ENCODE measurements around the gene PTRH1. TPM values are rescaled to one million over a fixed set of nuclear protein-coding genes. Genes with fewer than 3 reads are reported as not detected.

Gene PTRH1
- total and polyA plus RNA-seq, 2 of the 13 experiments (the other 11 are each of a cell fraction or from before 2014, with no cell fraction given) = 4.0 to 10.4 TPM

DNA sequence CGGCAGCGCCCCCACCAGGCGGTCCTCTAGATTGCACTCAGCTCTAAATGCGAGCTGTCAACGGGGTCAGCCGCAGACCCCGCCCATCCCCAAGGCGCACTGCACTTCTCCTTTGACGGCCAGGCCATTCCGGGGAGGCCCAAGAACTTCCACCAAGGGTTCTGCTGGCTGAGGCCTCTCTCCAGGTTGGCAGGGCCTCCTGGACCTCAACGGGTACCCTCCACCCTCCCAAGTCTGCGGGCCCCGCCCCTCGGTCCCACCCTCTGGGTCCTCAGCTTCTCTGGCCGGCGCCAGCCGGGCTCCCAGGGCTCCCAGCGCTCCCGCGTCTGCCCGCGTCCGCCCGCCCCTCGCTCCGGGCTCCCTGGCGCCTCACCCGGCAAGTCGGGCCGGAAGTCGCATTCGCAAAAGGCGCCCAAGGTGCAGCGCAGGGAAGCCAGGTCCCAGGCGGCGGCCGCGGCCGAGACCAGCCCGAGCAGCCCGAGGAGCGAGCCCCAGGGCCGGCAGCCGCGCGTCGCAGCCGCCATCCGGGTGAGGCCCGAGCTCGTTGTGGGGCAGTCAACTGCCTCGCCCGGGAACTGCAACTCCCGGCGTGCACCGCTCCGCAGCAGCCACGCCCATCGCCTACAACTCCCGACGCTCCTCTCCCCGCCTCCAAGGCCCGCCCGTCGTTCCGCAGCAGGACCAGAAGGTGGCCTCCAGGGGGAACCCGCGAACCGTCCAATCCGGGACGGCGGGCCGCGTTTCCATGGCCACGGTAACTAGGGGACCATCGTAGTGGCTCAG lies 19.5 kb upstream of the PTRH1 start, which contains the start of gene TOR2A (continued):
- TF ChIP-seq, protein P1, sequence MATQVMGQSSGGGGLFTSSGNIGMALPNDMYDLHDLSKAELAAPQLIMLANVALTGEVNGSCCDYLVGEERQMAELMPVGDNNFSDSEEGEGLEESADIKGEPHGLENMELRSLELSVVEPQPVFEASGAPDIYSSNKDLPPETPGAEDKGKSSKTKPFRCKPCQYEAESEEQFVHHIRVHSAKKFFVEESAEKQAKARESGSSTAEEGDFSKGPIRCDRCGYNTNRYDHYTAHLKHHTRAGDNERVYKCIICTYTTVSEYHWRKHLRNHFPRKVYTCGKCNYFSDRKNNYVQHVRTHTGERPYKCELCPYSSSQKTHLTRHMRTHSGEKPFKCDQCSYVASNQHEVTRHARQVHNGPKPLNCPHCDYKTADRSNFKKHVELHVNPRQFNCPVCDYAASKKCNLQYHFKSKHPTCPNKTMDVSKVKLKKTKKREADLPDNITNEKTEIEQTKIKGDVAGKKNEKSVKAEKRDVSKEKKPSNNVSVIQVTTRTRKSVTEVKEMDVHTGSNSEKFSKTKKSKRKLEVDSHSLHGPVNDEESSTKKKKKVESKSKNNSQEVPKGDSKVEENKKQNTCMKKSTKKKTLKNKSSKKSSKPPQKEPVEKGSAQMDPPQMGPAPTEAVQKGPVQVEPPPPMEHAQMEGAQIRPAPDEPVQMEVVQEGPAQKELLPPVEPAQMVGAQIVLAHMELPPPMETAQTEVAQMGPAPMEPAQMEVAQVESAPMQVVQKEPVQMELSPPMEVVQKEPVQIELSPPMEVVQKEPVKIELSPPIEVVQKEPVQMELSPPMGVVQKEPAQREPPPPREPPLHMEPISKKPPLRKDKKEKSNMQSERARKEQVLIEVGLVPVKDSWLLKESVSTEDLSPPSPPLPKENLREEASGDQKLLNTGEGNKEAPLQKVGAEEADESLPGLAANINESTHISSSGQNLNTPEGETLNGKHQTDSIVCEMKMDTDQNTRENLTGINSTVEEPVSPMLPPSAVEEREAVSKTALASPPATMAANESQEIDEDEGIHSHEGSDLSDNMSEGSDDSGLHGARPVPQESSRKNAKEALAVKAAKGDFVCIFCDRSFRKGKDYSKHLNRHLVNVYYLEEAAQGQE (IDR thresholded peaks at IDR 0.05; ENCODE audit: borderline replicate concordance in 1 of 2, low read depth in 1 of 2, low read length in 2 of 2) = no peak
- TF ChIP-seq YEATS4 (CRISPR knock-in tag; IDR thresholded peaks at IDR 0.05; ENCODE audit: borderline replicate concordance) (peak; percentile 89), ZNF142 (CRISPR knock-in tag; IDR thresholded peaks at IDR 0.05) (peak; percentile 89), KLF15 (CRISPR knock-in tag; IDR thresholded peaks at IDR 0.05; ENCODE audit: borderline replicate concordance) (no peak), NCOR1 (IDR thresholded peaks at IDR 0.05; ENCODE audit: borderline replicate concordance, low read length) (no peak), ZNF616 (CRISPR knock-in tag; IDR thresholded peaks at IDR 0.05; ENCODE audit: low read depth) (no peak), NFKBIZ (CRISPR knock-in tag; IDR thresholded peaks at IDR 0.05) (0 out of 2 replicates have a peak, but pooled peaks have one; percentile 53), TSC22D2 (CRISPR knock-in tag; IDR thresholded peaks at IDR 0.05; ENCODE audit: borderline replicate concordance) (no peak), ZC3H13 (CRISPR knock-in tag; IDR thresholded peaks at IDR 0.05) (no peak), ZFP1 (CRISPR knock-in tag; IDR thresholded peaks at IDR 0.05) (no peak), ZNF34 (CRISPR knock-in tag; IDR thresholded peaks at IDR 0.05; ENCODE audit: borderline replicate concordance) (peak; percentile 95; the same call in 1 of the 2 replicates), EHMT2 (IDR thresholded peaks at IDR 0.05; ENCODE audit: borderline replicate concordance, low read depth, low read length) (no peak), ZNF639 (CRISPR knock-in tag; conservative IDR thresholded peaks at IDR 0.05) (no peak)
- TF ChIP-seq, protein P2, sequence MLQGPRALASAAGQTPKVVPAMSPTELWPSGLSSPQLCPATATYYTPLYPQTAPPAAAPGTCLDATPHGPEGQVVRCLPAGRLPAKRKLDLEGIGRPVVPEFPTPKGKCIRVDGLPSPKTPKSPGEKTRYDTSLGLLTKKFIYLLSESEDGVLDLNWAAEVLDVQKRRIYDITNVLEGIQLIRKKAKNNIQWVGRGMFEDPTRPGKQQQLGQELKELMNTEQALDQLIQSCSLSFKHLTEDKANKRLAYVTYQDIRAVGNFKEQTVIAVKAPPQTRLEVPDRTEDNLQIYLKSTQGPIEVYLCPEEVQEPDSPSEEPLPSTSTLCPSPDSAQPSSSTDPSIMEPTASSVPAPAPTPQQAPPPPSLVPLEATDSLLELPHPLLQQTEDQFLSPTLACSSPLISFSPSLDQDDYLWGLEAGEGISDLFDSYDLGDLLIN (CRISPR knock-in tag; IDR thresholded peaks at IDR 0.05; ENCODE audit: borderline replicate concordance) = no peak; the same call in 1 of the 2 replicates
